COLO829 (cell line): ENCODE data around the gene PNN.
"Not testable (repeated sequence)": the region's sequence is repeated elsewhere in the genome, so short reads cannot be mapped to it uniquely, and the experiment has no call there.

Experiments used
- DNase-seq: peaks from one replicate; pipeline ENCODE4 v3.0.0; 2012; ENCODE audit warnings: low spot score

PNN gene

DNA sequence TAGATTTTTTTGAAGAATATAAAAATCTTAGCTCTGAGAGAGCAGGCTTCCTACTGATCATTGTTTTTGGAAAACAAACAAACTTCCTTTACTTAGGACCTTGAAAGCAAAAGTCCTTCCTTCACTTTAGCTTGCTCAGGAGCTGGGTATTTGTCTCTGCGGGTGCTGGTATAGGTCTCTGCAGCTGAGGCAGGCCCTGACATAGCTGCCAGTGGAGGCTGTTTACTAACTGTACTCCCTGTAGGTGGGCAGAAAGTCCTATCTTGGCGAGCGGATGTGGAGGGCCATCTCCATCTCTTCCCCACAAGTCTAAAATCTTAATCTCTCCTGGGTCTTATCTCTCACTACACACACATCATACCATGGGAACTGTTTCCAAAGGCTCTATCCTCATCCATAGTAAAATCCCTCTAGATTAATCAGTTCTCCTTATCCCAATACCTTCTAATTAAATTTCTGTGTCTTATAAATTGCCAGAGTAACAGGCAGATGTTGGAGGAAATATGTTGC is 54.6 kb downstream of the PNN start:
- DNase-seq = no peak

DNA sequence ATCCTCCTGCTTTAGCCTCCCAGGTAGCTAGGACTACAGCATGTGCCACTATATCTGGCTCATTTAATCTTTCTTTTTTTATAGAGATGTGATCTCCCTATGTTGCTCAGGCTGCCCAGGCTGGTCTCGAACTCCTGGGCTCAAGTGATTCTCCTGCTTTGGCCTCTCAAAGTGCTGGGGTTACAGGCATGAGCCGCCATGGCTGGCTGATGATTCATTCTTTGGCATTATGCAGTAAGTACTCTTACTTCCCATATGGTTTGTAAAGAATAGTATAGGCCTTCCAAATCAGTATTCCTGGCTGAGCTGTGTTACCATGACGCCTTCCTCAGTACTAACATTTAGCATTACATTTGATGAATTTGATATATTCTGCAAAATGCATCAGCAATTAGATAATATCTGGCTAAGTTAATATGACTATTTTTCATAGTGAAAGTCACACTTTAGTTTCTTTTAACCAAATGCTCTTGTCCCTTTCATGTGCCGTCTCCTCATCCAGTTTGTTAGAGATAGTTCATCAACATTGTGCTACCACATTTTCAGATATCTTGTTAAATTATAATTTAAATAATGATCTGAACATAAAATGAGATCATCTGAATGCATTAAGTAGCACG is 55.5 kb downstream of the PNN start:
- no peak for DNase-seq

DNA sequence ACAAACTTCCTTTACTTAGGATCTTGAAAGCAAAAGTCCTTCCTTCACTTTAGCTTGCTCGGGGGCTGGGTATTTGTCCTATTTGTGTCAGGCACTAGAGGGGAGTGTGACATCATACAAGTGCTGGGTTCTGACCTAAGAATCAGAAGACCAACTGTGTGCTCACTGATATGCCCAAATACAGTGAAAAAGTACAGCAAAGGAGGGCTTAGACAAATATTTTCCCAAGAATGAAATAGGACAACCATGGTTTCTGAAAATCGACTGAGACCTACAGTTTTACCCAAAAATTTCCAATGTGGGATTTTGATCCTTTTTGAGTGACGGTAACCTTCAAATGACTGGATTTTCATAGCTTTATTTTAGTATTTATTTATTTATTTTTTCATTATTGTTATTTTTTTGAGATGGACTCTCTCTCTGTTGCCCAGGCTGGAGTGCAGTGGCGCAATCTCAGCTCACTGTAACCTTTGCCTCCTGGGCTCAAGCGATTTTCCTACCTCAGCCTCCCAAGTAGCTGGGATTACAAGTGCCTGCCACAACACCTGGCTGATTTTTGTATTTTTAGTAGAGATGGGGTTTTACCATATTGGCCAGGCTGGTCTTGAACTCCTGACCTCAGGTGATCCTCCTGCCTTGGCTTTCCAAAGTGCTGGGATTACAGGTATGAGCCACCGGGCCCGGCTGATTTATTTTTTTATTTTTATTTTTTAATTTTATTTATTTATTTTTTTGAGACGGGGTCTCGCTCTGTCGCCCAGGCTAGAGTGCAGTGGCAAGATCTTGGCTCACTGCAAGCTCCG is 56.9 kb downstream of the PNN start:
- not testable (repeated sequence) for DNase-seq
